HEK293T (cell line): ENCODE measurements around the gene RAET1L.
"Not testable (repeated sequence)": the region's sequence is repeated elsewhere in the genome, so short reads cannot be mapped to it uniquely, and the experiment has no call there.

Experiments used
- CTCF ChIA-PET: fragments of 350-600 bp; formaldehyde crosslinking; extraction: SDS; loops from one replicate; lab custom pipeline; 2021; ENCODE audit warnings: antibody characterized with exemption, inconsistent platforms; lab: Yijun Ruan, JAX
- POLR2A ChIA-PET: fragments of 350-600 bp; formaldehyde crosslinking; extraction: SDS; loops from one replicate; lab custom pipeline; 2020; ENCODE audit warnings: antibody characterized with exemption, inconsistent platforms; lab: Yijun Ruan, JAX
- DNase-seq: peaks from one replicate; pipeline ENCODE4 v3.0.0; 2012; ENCODE audit warnings: mixed read lengths; ENCODE audit errors: extremely low spot score
- ARNT ChIP-seq: fragments of 450-650 bp; IDR thresholded peaks from 2 replicates; pipeline ENCODE4 v1.6.1; 2017; ENCODE audit warnings: mild to moderate bottlenecking
- BHLHE40 ChIP-seq: fragments of 450-650 bp; IDR thresholded peaks from 2 replicates; pipeline ENCODE4 v1.6.1; 2016; ENCODE audit warnings: mild to moderate bottlenecking, moderate library complexity, borderline replicate concordance
- ELF4 ChIP-seq: fragments of 450-650 bp; IDR thresholded peaks from 2 replicates; pipeline ENCODE4 v1.6.1; 2017; ENCODE audit warnings: antibody characterized with exemption
- HDGF ChIP-seq: fragments of 450-650 bp; IDR thresholded peaks from 2 replicates; pipeline ENCODE4 v1.6.1; 2017; ENCODE audit warnings: antibody characterized with exemption, borderline replicate concordance
- L3MBTL2 ChIP-seq: fragments of 450-650 bp; conservative IDR thresholded peaks from 2 replicates; pipeline ENCODE4 v1.6.1; 2016; ENCODE audit warnings: mild to moderate bottlenecking
- SP1 ChIP-seq: fragments of 450-650 bp; IDR thresholded peaks from 2 replicates; pipeline ENCODE4 v1.6.1; 2017
- SUZ12 ChIP-seq: fragments of 450-650 bp; IDR thresholded peaks from 2 replicates; pipeline ENCODE4 v1.6.1; 2016; ENCODE audit warnings: mild to moderate bottlenecking
- TF ChIP-seq, protein P1 (sequence below): fragments of 450-650 bp; IDR thresholded peaks from 2 replicates; pipeline ENCODE4 v1.6.1; 2016

The RAET1L gene

DNA sequence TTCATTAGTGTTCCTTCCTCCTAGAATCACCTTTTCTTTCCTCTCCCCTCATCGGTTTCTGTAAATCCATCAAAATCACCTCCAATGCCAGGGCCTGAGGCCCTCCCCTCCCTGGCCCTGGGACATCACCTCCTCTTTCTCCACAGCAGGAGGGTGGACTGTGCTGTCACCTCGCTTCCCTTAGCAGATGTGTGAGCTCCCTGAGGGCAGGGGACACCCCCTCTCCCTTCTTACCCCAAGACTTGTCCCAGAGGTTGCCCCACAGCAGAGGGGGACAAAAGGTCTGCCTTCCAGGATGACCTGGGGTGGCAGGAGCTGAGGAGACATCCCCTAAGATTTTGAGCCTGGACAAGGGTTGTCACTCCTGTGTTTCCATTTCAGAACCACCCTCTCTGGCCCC, 55.7 kb downstream of the RAET1L start:
- ChIA-PET POLR2A (no interaction called here), CTCF (no interaction called here)
- TF ChIP-seq ELF4: no peak
- TF ChIP-seq BHLHE40: no peak
- TF ChIP-seq SP1: no peak
- TF ChIP-seq, protein P1, sequence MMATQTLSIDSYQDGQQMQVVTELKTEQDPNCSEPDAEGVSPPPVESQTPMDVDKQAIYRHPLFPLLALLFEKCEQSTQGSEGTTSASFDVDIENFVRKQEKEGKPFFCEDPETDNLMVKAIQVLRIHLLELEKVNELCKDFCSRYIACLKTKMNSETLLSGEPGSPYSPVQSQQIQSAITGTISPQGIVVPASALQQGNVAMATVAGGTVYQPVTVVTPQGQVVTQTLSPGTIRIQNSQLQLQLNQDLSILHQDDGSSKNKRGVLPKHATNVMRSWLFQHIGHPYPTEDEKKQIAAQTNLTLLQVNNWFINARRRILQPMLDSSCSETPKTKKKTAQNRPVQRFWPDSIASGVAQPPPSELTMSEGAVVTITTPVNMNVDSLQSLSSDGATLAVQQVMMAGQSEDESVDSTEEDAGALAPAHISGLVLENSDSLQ: no peak
- TF ChIP-seq L3MBTL2: no peak
- TF ChIP-seq ARNT: no peak
- TF ChIP-seq HDGF: no peak
- TF ChIP-seq SUZ12: no peak
- no peak for DNase-seq

DNA sequence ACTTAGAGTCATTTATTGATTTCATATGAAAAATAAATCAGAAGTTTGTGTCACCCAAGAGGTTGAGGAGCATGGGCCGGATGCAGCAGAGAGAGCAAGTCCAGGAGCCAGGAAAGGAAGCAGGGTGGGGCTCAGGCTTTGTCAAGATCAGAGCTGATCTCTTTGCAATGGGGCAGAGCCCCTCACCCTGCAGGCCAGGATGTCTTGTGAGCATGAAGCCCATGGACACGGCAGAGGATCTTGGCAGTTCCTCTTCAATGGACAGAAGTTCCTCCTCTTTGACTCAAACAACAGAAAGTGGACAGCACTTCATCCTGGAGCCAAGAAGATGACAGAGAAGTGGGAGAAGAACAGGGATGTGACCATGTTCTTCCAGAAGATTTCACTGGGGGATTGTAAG, 56.4 kb downstream of the RAET1L start:
- POLR2A ChIA-PET, DNase-seq, CTCF ChIA-PET: not testable (repeated sequence)
